ENCODE results near the gene IFIT5.

GRCh38 chr10:89427629-89428028 is 13.3 kb downstream of the IFIT5 start:
- TF ChIP-seq CTCF (IDR thresholded peaks at IDR 0.05) (no peak), EP300 (IDR thresholded peaks at IDR 0.05) (no peak)
